IPS DF 6.9 (cell line): ENCODE measurements around the gene S100A10.

Experiments
- DNase-seq: peaks from one replicate; pipeline ENCODE4 v3.0.0-alpha.2; 2013; ENCODE audit warnings: low read depth, low spot score
- H3K27ac ChIP-seq: one replicate; pipeline ENCODE4 v1.5.1; 2013; ENCODE audit warnings: low read length, control low read depth
- H3K27me3 ChIP-seq: 2 replicates; pipeline ENCODE4 v1.6.1; 2013; ENCODE audit warnings: mild to moderate bottlenecking, low read length; ENCODE audit not compliant: control insufficient read depth, insufficient read depth
- H3K36me3 ChIP-seq: 2 replicates; pipeline ENCODE4 v1.6.1; 2013; ENCODE audit warnings: low read length; ENCODE audit not compliant: control insufficient read depth, insufficient read depth
- H3K4me1 ChIP-seq: 2 replicates; pipeline ENCODE4 v1.6.1; 2013; ENCODE audit warnings: low read length; ENCODE audit not compliant: control insufficient read depth, insufficient read depth
- H3K4me3 ChIP-seq: 2 replicates; pipeline ENCODE4 v1.5.1; 2013; ENCODE audit warnings: mild to moderate bottlenecking, low read length
- H3K9me3 ChIP-seq: 2 replicates; pipeline ENCODE4 v1.6.1; 2013; ENCODE audit warnings: low read length, inconsistent platforms; ENCODE audit not compliant: control insufficient read depth, insufficient read depth
- WGBS: extraction: QIAGEN DNeasy Blood & Tissue Kit; methylation state at CpG from one replicate; pipeline ENCODE4 v1.1.7; 2013; ENCODE audit warnings: mixed read lengths, missing lambda C conversion rate; ENCODE audit not compliant: insufficient read length, insufficient coverage; 5-methylcytosine and 5-hydroxymethylcytosine counted together

Gene S100A10

DNA sequence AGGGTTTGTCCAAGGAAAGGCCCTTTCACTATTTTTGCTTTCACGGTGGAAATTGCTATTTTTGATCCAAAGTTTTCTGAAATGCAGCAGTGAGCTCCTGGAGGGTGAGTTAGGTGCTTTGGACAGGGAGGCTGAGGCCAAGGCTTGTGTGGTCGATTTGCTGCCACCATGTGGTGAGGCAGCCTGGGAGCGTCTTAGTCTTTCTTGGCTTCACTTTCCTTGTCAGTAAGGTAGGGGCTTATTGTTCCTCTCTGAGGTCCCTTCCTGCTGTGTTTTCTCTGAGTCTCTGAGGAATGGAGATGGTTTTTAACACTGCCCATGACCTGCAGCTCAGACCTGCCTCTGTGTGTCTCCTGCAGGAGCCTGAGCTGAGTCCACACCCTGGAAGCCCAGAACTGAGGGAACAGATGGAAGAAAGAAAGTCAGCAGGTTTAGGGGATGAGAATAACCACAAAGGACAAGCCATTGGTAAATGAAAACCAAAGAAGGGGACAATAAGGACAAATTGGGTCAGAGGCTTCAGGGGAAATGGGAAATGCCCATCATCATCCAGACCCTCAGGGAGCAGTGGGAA lies 20.1 kb upstream of the S100A10 start:
- Histone ChIP-seq H3K9me3 (no peaks in the 10 kb centered on the region), H3K27me3 (no peaks in the 10 kb centered on the region), H3K4me3 (no peak overlapping the region), H3K27ac (no peak overlapping the region), H3K36me3 (no peaks in the 10 kb centered on the region), H3K4me1 (no peaks in the 10 kb centered on the region)
- no peak for DNase-seq
- WGBS, result no CpG with 5 or more reads among the region's 3 CpGs

- Histone ChIP-seq H3K27ac (no peak overlapping the region), H3K4me1 (no peaks in the 10 kb centered on the region), H3K9me3 (no peaks in the 10 kb centered on the region), H3K4me3 (no peak overlapping the region), H3K27me3 (no peaks in the 10 kb centered on the region), H3K36me3 (no peaks in the 10 kb centered on the region)
- WGBS, result no CpG with 5 or more reads among the region's 1 CpG
- no peak for DNase-seq
Measured at GRCh38 chr1:152009691-152010090, 16.0 kb upstream of the S100A10 start.

DNA sequence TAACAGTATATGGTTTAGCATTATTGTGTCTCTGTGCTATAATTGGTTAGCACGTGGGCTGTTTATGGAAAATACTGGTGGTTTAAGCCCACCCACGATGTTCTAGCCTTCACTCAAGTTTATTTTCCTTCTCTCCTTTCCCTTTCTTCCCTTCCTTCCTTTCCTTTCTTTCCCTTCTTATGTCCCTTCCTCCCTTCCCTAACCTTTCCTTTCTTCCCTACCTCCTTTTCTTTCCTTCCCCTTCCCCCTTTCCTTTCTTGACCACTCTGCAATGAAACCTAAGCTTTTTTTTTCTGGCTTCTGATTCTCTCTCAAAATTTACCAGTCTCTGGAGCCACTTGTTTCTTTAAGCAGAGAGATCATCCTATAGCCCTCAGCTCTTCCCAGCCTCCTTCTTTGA lies 13.4 kb upstream of the S100A10 start:
- Histone ChIP-seq H3K27ac (no peak overlapping the region), H3K36me3 (no peaks in the 10 kb centered on the region), H3K27me3 (no peaks in the 10 kb centered on the region), H3K9me3 (no peaks in the 10 kb centered on the region), H3K4me1 (no peaks in the 10 kb centered on the region), H3K4me3 (no peak overlapping the region)
- no CpG with 5 or more reads among the region's 2 CpGs for WGBS
- no peak for DNase-seq

DNA sequence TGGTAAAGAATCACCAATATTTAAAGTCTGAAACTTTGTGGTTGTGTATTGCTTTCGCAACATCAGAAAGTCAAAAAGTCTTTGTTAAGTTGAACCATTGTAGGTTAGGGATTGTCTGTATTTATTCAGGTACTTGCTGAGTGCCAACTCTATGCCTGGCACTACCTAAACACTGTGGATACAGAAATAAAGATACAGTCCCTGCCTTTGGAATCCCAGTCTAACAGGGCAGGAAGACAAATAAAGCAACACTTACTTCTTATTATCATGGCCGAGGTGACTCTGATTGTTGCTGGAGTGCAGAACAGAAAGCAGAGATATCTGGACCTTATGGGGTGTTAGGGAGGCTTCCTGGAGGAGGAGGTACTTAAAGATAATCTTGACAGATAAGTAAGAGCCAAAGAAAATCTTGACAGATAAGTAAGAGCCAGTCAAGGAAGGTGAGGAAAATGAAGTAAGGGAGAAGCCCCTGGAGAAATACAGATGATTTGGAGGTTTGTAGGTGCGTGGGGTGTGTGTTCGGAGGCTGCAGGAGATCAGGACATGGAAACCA lies 11.8 kb upstream of the S100A10 start:
- no peak for DNase-seq
- Histone ChIP-seq H3K9me3 (no peaks in the 10 kb centered on the region), H3K27me3 (no peaks in the 10 kb centered on the region), H3K27ac (no peak overlapping the region), H3K4me3 (no peak overlapping the region), H3K4me1 (0 out of 2 replicates have a peak, but pooled peaks cover 2% of the 10 kb centered on the region), H3K36me3 (no peaks in the 10 kb centered on the region)
- WGBS, result no CpG with 5 or more reads among the region's 4 CpGs

DNA sequence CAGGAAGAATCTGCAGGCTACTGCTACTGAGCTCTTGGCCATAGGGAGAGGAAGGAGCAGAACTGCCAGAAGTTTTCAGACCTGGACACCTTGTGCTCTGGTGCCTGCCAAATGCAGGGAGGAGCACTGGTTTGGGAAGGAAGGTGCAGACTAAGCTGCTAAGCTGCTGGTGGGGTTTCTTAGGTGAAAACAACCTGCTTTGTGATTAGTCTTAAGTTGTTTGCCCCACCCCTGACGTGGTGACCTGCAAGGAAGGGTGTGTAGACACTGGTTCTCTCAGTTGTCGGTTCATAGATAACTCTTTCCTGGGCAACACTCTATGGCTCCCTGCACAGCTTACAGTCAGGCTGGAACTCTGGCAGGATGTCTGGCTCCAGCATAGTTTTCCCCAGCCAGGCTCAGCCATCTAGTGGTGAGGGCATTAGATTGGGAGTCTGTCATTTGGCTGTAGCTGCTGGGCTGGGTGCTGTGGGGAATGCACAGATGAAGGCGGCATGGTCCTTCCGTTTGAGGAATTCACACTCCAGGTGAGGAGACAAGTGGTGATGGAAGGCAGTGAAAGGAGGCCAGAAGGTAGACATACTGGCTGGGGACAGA lies 10.3 kb upstream of the S100A10 start:
- Histone ChIP-seq H3K27ac (no peak overlapping the region), H3K9me3 (no peaks in the 10 kb centered on the region), H3K4me3 (no peak overlapping the region), H3K4me1 (0 out of 2 replicates have a peak, but pooled peaks cover 2% of the 10 kb centered on the region), H3K27me3 (no peaks in the 10 kb centered on the region), H3K36me3 (no peaks in the 10 kb centered on the region)
- no CpG with 5 or more reads among the region's 4 CpGs for WGBS
- no peak for DNase-seq

DNA sequence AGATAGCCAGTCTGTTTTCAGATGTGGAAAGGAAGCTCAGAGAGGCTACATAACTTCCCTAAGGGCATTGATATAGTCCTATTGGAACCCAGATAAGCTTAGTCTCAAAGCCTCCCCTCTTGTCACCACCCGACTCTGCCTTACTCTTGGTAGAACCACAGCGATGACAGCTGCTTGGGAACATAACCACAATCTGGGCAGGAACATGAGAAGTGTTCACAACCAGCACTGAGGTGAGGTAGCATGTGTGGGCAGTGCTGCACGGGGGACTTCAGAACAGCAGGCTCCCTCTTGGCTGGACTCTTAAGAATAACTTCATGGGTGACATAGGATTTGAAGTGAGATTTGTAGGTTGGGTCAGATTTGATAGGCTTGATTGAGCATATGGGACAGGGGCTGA lies 9.3 kb upstream of the S100A10 start:
- no peak overlapping the region for H3K4me3 ChIP-seq
- no peaks in the 10 kb centered on the region for H3K9me3 ChIP-seq
- no CpG with 5 or more reads among the region's 3 CpGs for WGBS
- H3K27ac ChIP-seq, result no peak overlapping the region
- no peaks in the 10 kb centered on the region for H3K36me3 ChIP-seq
- H3K27me3 ChIP-seq, result no peaks in the 10 kb centered on the region
- DNase-seq, result no peak
- H3K4me1 ChIP-seq, result 0 out of 2 replicates have a peak, but pooled peaks cover 2% of the 10 kb centered on the region

DNA sequence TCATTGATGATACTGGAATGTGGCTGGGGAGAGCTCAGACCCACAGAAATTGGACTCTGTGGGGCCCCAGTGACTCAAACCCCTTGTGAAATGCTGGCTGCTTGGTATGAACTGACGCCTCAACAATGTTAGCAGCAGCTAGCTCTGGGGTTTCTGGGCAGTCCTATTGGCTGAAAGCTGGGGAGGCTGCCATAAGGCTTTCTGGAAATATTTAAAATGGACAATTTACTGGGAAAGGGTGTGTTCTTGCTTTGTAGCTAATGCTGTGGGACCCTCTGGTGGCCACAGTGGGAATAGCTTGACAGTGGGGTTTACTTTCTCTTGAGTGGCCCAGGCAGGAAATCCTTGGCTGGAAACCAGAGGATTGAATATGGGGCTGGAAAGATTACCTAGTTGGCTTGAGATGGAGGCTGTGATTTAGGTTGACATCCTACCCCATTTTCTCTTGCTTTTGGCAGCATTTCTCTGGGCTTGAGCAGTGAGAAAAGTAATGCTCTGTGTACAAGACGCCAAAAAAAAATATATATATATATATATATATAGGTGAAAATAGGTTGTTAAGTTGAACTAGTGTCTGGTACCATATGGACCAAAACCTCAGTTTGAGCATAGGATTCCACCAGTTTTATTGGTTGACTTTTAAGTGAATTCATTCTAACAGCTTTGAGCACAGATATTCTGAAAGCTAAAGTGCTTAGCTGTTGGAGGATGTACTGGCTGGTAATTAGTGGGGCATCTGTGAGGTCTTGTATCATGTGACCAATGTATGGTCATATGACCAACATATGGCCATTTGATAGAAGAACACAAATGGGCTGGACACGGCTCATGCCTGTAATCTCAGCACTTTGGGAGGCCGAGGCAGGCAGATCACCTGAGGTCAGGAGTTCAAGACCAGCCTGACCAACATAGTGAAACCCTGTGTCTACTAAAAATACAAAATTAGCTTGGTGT lies 8.2 kb upstream of the S100A10 start:
- no CpG with 5 or more reads among the region's 4 CpGs for WGBS
- H3K4me3 ChIP-seq, result no peak overlapping the region
- H3K27ac ChIP-seq, result no peak overlapping the region
- H3K27me3 ChIP-seq, result no peaks in the 10 kb centered on the region
- H3K4me1 ChIP-seq, result 0 out of 2 replicates have a peak, but pooled peaks cover 2% of the 10 kb centered on the region
- H3K9me3 ChIP-seq, result no peaks in the 10 kb centered on the region
- no peak for DNase-seq
- no peaks in the 10 kb centered on the region for H3K36me3 ChIP-seq

DNA sequence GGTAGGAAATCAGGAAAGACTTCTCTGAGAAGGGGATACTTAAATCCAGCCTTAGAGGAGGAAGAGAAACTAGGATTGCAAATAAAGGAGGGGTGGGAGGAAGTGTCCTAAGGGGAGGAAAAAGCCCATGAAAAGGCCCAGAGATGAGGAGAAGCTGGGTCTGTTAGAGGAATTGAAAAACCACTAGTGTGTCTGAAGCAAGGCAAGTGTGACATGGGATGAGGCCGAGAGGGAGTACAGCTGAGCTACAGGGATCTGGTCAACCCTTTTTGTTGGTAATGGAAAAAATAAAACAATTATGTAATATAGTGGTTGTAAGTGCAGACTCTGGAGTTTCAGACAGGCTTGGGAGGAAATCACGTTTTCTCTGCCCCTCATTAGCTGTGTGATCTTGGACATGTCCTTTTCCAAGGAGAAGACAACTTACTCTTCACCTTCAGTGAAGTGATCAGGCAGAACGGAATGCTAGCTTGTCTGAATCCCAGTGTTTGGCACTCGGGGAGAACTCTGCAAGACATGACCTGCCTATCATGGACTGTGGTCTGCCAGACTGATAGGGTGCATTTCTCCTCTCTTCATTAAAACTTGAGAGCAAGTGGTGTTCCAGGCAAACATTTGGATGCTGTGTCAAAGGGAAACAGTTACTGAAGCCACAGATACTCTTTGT lies 7.4 kb upstream of the S100A10 start:
- H3K36me3 ChIP-seq, result no peaks in the 10 kb centered on the region
- no peaks in the 10 kb centered on the region for H3K9me3 ChIP-seq
- 0 out of 2 replicates have a peak, but pooled peaks cover 2% of the 10 kb centered on the region for H3K4me1 ChIP-seq
- no peaks in the 10 kb centered on the region for H3K27me3 ChIP-seq
- no peak overlapping the region for H3K4me3 ChIP-seq
- no peak overlapping the region for H3K27ac ChIP-seq
- no peak for DNase-seq
- WGBS, result no CpG with 5 or more reads among the region's 4 CpGs

DNA sequence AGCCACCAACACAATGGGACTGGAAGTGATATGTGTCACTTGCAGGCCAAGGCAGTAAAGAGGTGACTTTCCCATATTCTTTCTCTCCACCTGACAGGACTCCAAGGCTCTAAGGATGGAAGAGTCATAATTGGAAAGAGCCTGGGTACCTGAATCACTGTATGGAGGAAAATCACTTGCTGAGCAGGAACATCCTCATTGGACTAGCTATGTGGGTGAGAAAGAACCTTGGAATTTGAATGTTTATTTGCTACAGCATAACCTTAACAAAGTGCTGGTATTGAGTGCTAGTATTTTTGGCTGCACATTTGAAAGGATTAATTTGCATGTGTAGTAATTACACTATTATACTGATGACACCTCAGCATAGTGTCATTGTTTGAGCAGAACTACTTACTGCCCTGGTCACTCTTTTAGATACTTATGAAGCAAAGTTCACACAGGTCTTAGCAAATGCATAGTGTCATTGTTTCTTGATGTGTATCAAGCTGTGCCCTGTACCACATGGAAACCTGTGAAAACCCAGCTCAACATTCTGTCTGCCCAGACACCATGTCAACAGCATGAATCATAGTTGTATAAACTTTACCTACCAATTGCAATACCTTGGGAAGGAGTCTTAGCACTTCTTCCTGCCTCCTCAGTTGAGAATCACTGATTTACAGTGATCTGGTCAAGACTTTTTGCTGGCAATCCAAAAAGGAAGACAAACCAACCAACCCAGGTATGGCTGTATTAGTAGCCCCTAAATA lies 5.1 kb upstream of the S100A10 start:
- Histone ChIP-seq H3K27ac (no peak overlapping the region), H3K4me3 (no peak overlapping the region), H3K9me3 (no peaks in the 10 kb centered on the region), H3K4me1 (0 out of 2 replicates have a peak, but pooled peaks cover 5% of the 10 kb centered on the region), H3K36me3 (no peaks in the 10 kb centered on the region), H3K27me3 (no peaks in the 10 kb centered on the region)
- no peak for DNase-seq

GRCh38 chr1:151997284-151997570 lies 3.6 kb upstream of the S100A10 start:
- DNase-seq, result no peak
- 0 out of 2 replicates have a peak, but pooled peaks cover 5% of the 10 kb centered on the region for H3K4me1 ChIP-seq
- no CpG with 5 or more reads among the region's 1 CpG for WGBS

More at GRCh38 chr1:151997284-151997570, 3.6 kb upstream of the S100A10 start:
- H3K9me3 ChIP-seq, result no peaks in the 10 kb centered on the region
- no peaks in the 10 kb centered on the region for H3K27me3 ChIP-seq
- H3K27ac ChIP-seq, result no peak overlapping the region
- no peak overlapping the region for H3K4me3 ChIP-seq
- H3K36me3 ChIP-seq, result no peaks in the 10 kb centered on the region
